Measurements from ENCODE around the gene ABTB1.

DNA sequence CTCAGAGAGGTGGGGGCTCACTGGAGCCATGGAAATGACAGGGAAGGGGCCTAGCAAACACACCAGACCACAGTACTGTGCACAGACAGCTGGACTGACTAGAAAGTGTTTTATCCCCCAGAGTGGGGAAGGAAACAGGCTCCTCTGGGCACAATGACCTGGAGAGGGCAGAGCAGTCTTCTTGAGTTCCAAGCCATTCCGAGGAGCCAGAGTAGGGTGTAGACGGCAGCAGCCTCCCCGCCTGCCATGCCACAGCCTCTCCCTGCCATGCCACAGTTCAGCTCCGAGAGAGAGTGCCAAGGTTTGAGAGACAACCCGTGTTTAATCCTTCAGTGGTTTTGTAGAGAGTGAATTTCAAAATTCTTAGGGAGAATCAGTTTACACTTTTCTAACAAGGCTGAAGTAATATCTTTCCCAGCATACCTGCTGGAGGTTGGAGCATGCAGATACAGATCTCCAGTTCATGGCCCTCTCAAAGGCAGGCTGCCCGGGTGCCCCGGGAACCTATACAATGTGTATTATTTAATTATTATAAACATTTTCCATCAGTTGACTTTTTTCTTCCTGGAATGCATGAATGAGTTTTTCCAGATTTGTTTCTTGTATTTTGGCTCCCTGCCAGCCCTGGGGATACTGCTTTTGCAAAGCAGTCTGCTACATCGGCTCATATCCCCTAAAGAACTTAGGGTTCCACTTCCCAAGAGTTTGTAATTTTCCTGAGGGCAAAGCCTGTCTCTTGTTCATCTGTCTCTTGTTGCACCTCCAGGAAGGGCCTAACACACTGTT lies 40.5 kb upstream of the ABTB1 start:
- TF ChIP-seq EZH2 (IDR thresholded peaks at IDR 0.05) (no peak), POLR2AphosphoS5 (IDR thresholded peaks at IDR 0.05; ENCODE audit: borderline replicate concordance, low read depth, low read length) (no peak), FOXP2 (optimal IDR thresholded peaks at IDR 0.05; ENCODE audit: control extremely low read depth, extremely low read length, insufficient read depth) (no peak)

All from SK-N-MC (cell line).